H1 (cell line): ENCODE data around the gene DPY19L1.

Experiments used
- BRCA1 ChIP-seq: IDR thresholded peaks from 2 replicates; pipeline ENCODE4 v1.6.1; 2012; ENCODE audit warnings: low read depth, low read length, improper control_type of control experiment
- CBX5 ChIP-seq: fragments of 300-800, 300-1000 bp; sonication (generic); IDR thresholded peaks from 2 replicates; pipeline ENCODE4 v1.7.1; 2016; ENCODE audit warnings: antibody characterized with exemption, low read length, low read depth
- CTCF ChIP-seq, 3 experiments: IDR thresholded peaks; 1 replicate in 2 of 3; 2 replicates in 1 of 3; pipeline versions ENCODE4 v1.5.1 to v1.6.1; 2011; ENCODE audit warnings: low read length in 3 of 3, mild to moderate bottlenecking in 3 of 3, inconsistent platforms in 2 of 3, low read depth in 1 of 3, moderate library complexity in 1 of 3; ENCODE audit not compliant: insufficient read depth in 1 of 3; ENCODE audit errors: control extremely low read depth in 1 of 3
- EZH2 ChIP-seq: fragments of 200-600 bp; sonication (generic); IDR thresholded peaks from 2 replicates; pipeline ENCODE4 v1.7.1; 2012; ENCODE audit warnings: low read depth, mild to moderate bottlenecking, moderate library complexity, low read length, inconsistent platforms; ENCODE audit not compliant: severe bottlenecking
- POLR2AphosphoS5 ChIP-seq: IDR thresholded peaks from 2 replicates; pipeline ENCODE4 v1.6.1; 2011; ENCODE audit warnings: low read depth, low read length
- SAP30 ChIP-seq: fragments of 300-600 bp; sonication (generic); IDR thresholded peaks from 2 replicates; pipeline ENCODE4 v1.7.1; 2012; ENCODE audit warnings: low read length, moderate library complexity, mild to moderate bottlenecking, inconsistent platforms; ENCODE audit not compliant: insufficient read depth, insufficient replicate concordance
- SRF ChIP-seq: IDR thresholded peaks from 2 replicates; pipeline ENCODE4 v1.6.1; 2011; ENCODE audit warnings: mild to moderate bottlenecking, low read depth, low read length, moderate library complexity
- SUZ12 ChIP-seq: fragments of 200-600 bp; sonication (generic); IDR thresholded peaks from 2 replicates; pipeline ENCODE4 v1.6.1; 2012; ENCODE audit warnings: mild to moderate bottlenecking, inconsistent platforms, low read length, moderate library complexity, mixed read lengths
- TCF12 ChIP-seq: IDR thresholded peaks from 2 replicates; pipeline ENCODE4 v1.6.1; 2011; ENCODE audit warnings: low read depth, mild to moderate bottlenecking, low read length

- no peak for TF ChIP-seq EZH2
- TF ChIP-seq CTCF (IDR thresholded peaks at IDR 0.05; ENCODE audit: control extremely low read depth in 1 of 3, insufficient read depth in 1 of 3, low read depth in 1 of 3, low read length in 3 of 3) = no peak
- TF ChIP-seq CBX5 = no peak
- TF ChIP-seq BRCA1 = no peak
- TF ChIP-seq TCF12 = no peak
- no peak for TF ChIP-seq SAP30
- no peak for TF ChIP-seq POLR2AphosphoS5
- TF ChIP-seq SRF = no peak
- TF ChIP-seq SUZ12 = no peak
Measured at GRCh38 chr7:35040906-35041305, 3.6 kb upstream of the DPY19L1 start.
